T-helper 22 cell (primary cell): ENCODE measurements around the gene CFAP90.

Source experiments
- DNase-seq: peaks from one replicate; pipeline ENCODE4 v3.0.0-alpha.2; 2020; ENCODE audit warnings: low read depth

The CFAP90 gene

DNA sequence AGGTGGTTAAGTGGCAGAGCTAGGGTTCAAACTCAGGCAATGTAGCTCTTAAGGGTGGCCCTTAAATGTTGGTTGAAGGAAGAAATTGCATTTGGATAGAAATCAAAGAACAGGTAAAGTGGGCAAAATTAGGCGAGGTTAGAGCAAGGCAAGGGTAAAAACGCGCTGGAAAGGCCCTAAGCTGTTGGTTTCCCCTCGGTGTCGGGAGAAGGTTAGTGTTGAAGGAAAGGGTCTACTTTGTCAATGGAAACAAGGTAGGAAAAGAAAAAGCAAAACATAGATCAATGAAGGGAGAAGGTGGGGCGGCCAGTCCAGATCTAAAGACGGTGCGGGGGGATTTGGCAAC lies 17.5 kb upstream of the CFAP90 start:
- no peak for DNase-seq

DNA sequence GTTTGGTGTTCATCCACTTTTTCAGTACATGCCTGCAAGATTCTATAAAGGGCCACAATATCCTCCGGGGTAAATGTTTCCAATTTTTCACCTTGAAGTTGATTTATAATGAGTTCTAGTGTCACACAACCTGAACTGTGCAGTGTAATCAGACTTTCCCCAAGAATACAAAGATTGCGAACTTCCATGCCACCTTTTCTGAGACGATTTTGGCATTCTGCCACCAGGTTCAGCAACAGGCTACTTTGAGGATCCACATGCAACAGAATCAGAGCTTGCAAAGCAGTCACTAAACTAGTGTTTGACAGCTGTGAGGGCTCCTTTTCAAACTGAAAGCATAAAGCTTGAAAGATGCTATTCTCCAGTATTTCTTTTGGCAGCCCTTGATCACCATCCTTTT lies 16.3 kb upstream of the CFAP90 start:
- no peak for DNase-seq

- DNase-seq: no peak
Measured at GRCh38 chr5:7866196-7866595, 15.3 kb upstream of the CFAP90 start.

GRCh38 chr5:7857926-7858632 lies 7.1 kb upstream of the CFAP90 start:
- no peak for DNase-seq

DNA sequence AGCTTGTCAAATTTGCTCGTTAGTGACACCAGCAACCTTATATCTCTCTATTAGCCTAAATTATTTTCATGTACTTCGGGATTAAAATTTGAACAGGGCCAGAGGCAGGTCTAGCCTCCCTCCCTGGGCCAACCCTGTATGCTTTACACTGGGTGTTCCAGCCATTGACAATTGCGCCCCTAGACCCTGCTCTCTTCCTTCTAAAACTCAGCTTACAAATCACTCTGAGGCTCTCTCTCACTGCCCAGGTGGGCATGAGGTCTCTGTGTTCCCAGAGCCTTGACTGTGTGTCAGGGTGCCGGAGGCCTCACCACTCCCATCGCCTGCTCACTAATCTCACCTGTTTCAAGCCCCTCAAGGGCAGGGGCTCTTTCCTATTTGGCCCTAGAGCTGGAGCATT lies 6.4 kb upstream of the CFAP90 start:
- DNase-seq: no peak

- DNase-seq: no peak
Measured at GRCh38 chr5:7856855-7857254, 5.9 kb upstream of the CFAP90 start.

DNA sequence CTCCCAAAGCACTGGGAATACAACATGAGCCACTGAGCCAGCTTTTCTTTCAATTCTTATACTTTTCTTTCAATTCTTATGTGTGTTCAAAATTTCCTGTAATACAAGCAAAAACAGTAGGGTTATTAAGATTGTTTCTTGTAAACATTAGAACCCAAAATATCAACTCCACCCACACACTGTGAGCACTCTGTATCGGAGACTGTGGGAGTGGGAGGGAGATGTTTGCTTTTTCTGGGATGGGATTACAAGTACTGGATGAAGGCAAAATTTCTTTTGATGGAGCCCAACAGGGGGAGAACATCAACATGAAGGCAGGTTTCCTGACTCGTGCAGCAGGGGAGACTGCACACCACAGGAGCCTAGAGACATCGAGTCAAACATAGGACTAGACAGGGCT lies 4.7 kb upstream of the CFAP90 start:
- DNase-seq: no peak

- DNase-seq: no peak
Measured at GRCh38 chr5:7852988-7853387, 2.1 kb upstream of the CFAP90 start.

DNA sequence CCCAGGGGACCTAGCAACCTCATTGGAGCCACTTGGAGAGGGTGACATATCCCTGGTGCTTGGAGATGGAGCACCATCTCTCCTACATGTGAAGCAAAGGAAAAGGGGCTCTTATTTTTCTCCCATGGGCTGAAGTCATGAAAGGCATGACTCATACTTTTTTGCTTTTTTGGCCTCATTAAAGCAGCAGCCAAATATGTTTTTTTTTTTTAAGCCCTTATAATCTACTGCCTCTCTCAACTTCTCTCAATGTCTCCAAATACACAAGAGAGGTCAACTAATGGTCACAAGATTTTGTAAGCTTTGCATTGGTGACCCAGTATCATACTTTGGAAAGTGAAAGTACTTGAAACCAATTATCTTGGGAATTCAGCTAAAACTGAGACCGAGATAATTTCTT lies 1.6 kb upstream of the CFAP90 start:
- no peak for DNase-seq

GRCh38 chr5:7851617-7852289 lies 820 bp upstream of the CFAP90 start:
- no peak for DNase-seq

GRCh38 chr5:7851240-7851592 lies 283 bp upstream of the CFAP90 start:
- DNase-seq: no peak

GRCh38 chr5:7849681-7850394 lies 1.1 kb downstream of the CFAP90 start:
- no peak for DNase-seq

GRCh38 chr5:7848296-7848695 lies 2.6 kb downstream of the CFAP90 start:
- DNase-seq: no peak

- no peak for DNase-seq
Measured at GRCh38 chr5:7846327-7846726, 4.6 kb downstream of the CFAP90 start.

GRCh38 chr5:7845557-7845956 lies 5.4 kb downstream of the CFAP90 start:
- no peak for DNase-seq

DNA sequence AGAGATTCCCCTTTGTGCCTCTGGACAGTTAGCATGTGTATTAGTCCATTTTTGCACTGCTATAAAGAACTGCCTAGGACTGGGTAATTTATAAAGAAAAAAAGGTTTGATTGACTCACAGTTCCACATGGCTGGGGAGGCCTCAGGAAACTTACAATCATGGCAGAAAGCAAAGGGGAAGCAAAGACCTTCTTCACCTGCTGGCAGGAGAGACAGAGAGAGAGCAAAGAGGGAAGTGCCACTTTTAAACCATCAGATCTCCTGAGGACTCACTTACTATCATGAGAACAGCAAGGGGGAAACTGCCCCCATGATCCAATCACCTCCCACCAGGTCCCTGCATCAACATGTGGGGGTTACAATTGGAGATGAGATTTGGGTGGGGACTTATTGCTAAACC lies 6.0 kb downstream of the CFAP90 start:
- DNase-seq: no peak

DNA sequence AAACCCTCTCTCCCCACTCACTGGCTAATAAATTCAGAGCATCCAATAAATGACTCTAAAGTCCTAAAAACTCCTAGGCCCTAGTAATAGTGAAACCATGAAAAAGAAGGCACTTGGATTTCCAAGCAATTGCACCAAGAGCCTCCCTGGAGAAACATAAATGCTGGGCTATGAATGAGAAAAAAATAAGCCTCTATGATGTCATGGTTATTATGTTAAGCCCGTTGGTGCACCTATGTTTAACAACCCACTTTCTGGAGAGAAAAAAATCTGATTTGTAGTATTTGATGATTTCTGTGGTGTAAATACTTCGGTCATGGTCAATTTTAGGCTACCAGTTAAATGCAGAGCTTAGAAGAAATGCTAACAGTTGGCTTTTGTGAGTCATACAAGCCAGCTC lies 8.4 kb downstream of the CFAP90 start:
- no peak for DNase-seq

DNA sequence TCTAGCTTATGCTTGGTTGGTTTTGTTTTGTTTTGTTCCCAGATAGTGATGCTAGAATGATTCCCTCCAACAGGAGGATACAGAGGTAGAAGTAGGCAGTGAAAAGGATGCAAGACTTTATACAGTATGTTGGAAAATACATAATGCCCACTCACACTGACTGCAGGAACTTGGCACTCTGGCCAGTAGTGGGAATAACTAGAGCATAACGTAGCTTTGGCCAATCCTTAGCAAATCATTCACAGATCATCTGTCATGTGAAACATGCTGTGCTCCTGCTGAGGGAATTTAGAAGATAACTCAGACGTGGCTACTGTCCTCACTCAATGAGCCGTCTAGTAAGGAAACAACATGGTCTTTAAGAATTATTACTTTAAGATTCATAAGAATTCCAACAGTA lies 13.5 kb downstream of the CFAP90 start:
- DNase-seq: no peak

DNA sequence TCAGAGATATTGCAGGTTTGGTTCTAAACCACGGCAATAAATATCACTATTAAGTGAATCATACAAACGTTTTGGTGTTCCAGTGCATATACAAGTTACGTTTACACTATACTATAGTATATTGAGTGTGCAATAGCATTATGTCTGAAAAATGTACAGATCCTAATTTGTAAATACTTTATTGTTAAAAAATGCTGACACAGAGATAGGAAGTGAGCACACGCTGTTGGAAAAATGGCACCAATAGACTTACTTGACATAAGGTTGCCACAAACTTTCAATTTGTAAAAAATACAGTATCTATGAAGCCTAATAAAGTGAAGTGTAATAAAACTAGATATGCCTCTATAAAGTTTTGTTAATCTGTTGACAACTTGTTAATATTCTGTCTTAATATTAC lies 16.0 kb downstream of the CFAP90 start:
- DNase-seq: no peak

DNA sequence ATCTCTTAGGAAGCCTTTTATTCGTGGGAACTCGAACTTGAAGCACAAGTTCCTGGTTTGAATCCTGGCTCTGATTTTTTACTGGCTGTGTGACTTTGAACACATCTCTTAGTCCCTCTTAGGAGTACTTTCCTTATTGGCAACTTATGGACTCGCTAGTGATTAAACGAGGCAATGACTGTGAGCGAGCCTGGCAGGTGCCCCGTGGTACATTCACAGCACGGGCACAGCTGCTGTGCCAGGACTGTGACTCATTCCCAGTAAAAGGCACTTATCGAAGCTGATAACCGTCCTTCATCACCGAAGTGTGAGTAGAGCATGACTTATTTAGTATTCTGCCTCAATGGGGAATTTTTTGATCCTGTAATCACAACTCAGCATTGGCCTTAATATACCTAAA lies 22.7 kb downstream of the CFAP90 start:
- no peak for DNase-seq

GRCh38 chr5:7827610-7828009 lies 23.3 kb downstream of the CFAP90 start:
- DNase-seq: no peak

DNA sequence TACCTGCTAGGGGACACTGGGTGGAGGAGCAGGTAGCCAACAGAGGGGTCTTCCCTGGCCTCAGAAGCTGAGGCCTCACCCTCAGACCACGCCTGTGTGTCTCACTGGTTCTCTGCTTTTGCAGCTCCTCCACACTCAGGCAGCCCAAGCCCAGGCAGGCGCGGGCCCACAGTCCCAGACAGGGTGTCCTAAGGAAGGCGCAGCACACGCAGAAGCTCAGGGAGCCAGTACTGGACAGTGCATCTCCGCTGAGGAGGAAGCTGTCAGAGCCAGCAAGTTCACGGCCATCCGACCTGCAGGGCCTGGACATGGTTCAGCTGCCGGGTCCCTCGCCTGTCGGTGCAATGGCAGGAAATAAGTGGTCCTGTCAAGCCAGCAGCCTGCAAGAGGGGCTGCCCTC lies 25.3 kb downstream of the CFAP90 start:
- no peak for DNase-seq

- no peak for DNase-seq
Measured at GRCh38 chr5:7824995-7825394, 25.9 kb downstream of the CFAP90 start.

GRCh38 chr5:7823594-7823993 lies 27.3 kb downstream of the CFAP90 start:
- no peak for DNase-seq
